Smooth muscle cell (in vitro differentiated cells): Measurements from ENCODE around the gene METTL6. TPM values are rescaled to one million over a fixed set of nuclear protein-coding genes. Genes with fewer than 3 reads are reported as not detected.

ENCODE experiments used
- DNase-seq: peaks from one replicate; lab custom pipeline; 2025; ENCODE audit not compliant: unreplicated experiment; lab: John Stamatoyannopoulos, UW
- H2AFZ ChIP-seq: fragments of 200-600 bp; sonication (generic); 2 replicates; pipeline ENCODE4 v1.6.0; 2016; ENCODE audit warnings: antibody characterized with exemption, low read depth, mild to moderate bottlenecking
- H3F3A ChIP-seq: fragments of 200-600 bp; sonication (generic); 2 replicates; pipeline ENCODE4 v1.6.0; 2017; ENCODE audit warnings: antibody characterized with exemption, low read depth
- H3K27ac ChIP-seq: fragments of 200-600 bp; sonication (generic); 2 replicates; pipeline ENCODE4 v1.5.1; 2016; ENCODE audit warnings: low read depth, mild to moderate bottlenecking
- H3K27me3 ChIP-seq: fragments of 200-600 bp; sonication (generic); 2 replicates; pipeline ENCODE4 v1.6.1; 2016; ENCODE audit warnings: low read depth, mild to moderate bottlenecking
- H3K36me3 ChIP-seq: fragments of 200-600 bp; sonication (generic); 2 replicates; pipeline ENCODE4 v1.5.1; 2016; ENCODE audit warnings: low read depth
- H3K4me1 ChIP-seq: fragments of 200-600 bp; sonication (generic); 2 replicates; pipeline ENCODE4 v1.5.1; 2016; ENCODE audit warnings: low read depth
- H3K4me2 ChIP-seq: fragments of 200-600 bp; sonication (generic); 2 replicates; pipeline ENCODE4 v1.6.0; 2016; ENCODE audit warnings: mild to moderate bottlenecking
- H3K4me3 ChIP-seq: fragments of 200-600 bp; sonication (generic); 2 replicates; pipeline ENCODE4 v1.5.1; 2016; ENCODE audit warnings: mild to moderate bottlenecking
- H3K79me2 ChIP-seq: fragments of 200-600 bp; sonication (generic); 2 replicates; pipeline ENCODE4 v1.6.0; 2016; ENCODE audit warnings: low read depth, mild to moderate bottlenecking
- H3K9ac ChIP-seq: fragments of 200-600 bp; sonication (generic); 2 replicates; pipeline ENCODE4 v1.6.0; 2016; ENCODE audit warnings: low read depth
- H3K9me3 ChIP-seq: fragments of 200-600 bp; sonication (generic); replicated peaks from 2 replicates; pipeline ENCODE4 v1.5.1; 2016; ENCODE audit warnings: low read depth
- H4K20me1 ChIP-seq: fragments of 200-600 bp; sonication (generic); 2 replicates; pipeline ENCODE4 v1.6.0; 2016; ENCODE audit warnings: low read depth
- CTCF ChIP-seq: fragments of 200-600 bp; sonication (generic); IDR thresholded peaks from 2 replicates; pipeline ENCODE4 v1.5.1; 2017; ENCODE audit warnings: borderline replicate concordance, mild to moderate bottlenecking, antibody characterized with exemption; ENCODE audit not compliant: insufficient read depth, poor library complexity, severe bottlenecking
- WGBS: methylation state at CpG from one replicate; pipeline ENCODE4 v1.1.7; 2016; ENCODE audit warnings: low lambda C conversion rate; 5-methylcytosine and 5-hydroxymethylcytosine counted together
- polyA plus RNA-seq: library from polyadenylated mRNA; unstranded; fragments of >200 nt; fragmentation: Nextera tagmentation; extraction: Ambion mirVana; gene quantifications from 2 replicates; pipeline ENCODE4 v1.2.1, GENCODE V29; 2016
- total RNA-seq: library from RNA; depleted of rRNA; stranded (reverse); fragments of >200 nt; gene quantifications from 2 replicates; pipeline ENCODE4 v1.2.3, GENCODE V29; 2014

METTL6 gene
- total and polyA plus RNA-seq, 2 experiments from 2014 or later: 16.0 to 37.3 TPM

- Histone ChIP-seq H3K4me3 (no peak overlapping the region), H4K20me1 (no peaks in the 10 kb centered on the region), H3K36me3 (no peaks in the 10 kb centered on the region), H3K9ac (no peak overlapping the region), H2AFZ (no peak overlapping the region), H3K27ac (no peak overlapping the region), H3K9me3 (no peaks in the 10 kb centered on the region), H3K27me3 (no peaks in the 10 kb centered on the region), H3K4me1 (no peaks in the 10 kb centered on the region), H3F3A (no peaks in the 10 kb centered on the region), H3K4me2 (no peak overlapping the region), H3K79me2 (no peaks in the 10 kb centered on the region)
- WGBS: 74% methylated on average over 6 of the region's 6 CpGs
- TF ChIP-seq CTCF: no peak
- no peak for DNase-seq
These were observed 46.1 kb downstream of the METTL6 start for GRCh38 chr3:15380980-15381890.

- Histone ChIP-seq H3K27me3 (no peaks in the 10 kb centered on the region), H3F3A (no peaks in the 10 kb centered on the region), H3K9ac (peak overlapping the region; percentile 57), H2AFZ (peak overlapping the region; percentile 91), H4K20me1 (no peaks in the 10 kb centered on the region), H3K4me1 (no peaks in the 10 kb centered on the region), H3K27ac (peak overlapping the region; percentile 72), H3K9me3 (no peaks in the 10 kb centered on the region), H3K4me2 (peak overlapping the region; percentile 52), H3K4me3 (peak overlapping the region; percentile 8), H3K36me3 (no peaks in the 10 kb centered on the region), H3K79me2 (no peaks in the 10 kb centered on the region)
- DNase-seq: peak; percentile 57
- 30% methylated on average over 16 of the region's 16 CpGs for WGBS
- peak; percentile 79 for TF ChIP-seq CTCF
These were observed 49.2 kb downstream of the METTL6 start for GRCh38 chr3:15377961-15378791.

DNA sequence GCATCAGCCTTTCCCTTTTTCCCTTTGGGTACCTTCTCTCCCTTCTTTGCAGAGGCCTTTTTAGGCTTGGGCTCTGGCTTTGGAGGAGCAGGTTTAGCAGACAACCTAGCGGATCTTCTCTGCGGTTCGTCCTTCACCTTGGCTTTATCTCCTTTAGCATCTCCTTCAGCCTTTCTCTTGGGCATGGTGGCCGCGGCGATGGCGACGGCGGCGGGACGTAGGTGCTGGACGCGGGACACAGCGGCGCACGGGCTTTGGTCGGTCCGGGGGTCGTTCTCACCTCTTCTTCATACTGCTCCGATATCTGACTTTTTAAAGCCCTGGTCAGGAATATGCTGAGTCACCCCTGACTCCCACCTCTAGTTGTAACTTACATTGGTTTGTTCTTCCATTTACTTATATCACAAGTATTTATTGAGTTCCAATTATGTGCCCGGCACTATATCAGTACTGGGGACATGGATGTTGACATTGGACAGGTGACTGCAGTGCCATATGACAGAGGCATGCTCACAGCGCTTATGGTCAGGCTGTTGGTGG is 51.8 kb downstream of the METTL6 start:
- Histone ChIP-seq H3K4me2 (no peak overlapping the region), H3K79me2 (no peaks in the 10 kb centered on the region), H4K20me1 (no peaks in the 10 kb centered on the region), H3K9ac (no peak overlapping the region), H3K4me1 (no peaks in the 10 kb centered on the region), H3K9me3 (no peaks in the 10 kb centered on the region), H3K27ac (no peak overlapping the region), H3K36me3 (no peaks in the 10 kb centered on the region), H3K4me3 (no peak overlapping the region), H3F3A (no peaks in the 10 kb centered on the region), H2AFZ (no peak overlapping the region), H3K27me3 (no peaks in the 10 kb centered on the region)
- DNase-seq: no peak
- 94% methylated on average over 22 of the region's 22 CpGs for WGBS
- TF ChIP-seq CTCF: no peak
